Stimulated activated CD4-positive, alpha-beta T cell treated with anti-CD3 and anti-CD28 coated beads, Interleukin-2, amount 100 ng/mL, for 4 hours (primary cell): Measurements from ENCODE around the gene CDHR4.
"Not testable (repeated sequence)": the region's sequence is repeated elsewhere in the genome, so short reads cannot be mapped to it uniquely, and the experiment has no call there.

ENCODE experiments used
- DNase-seq: peaks from one replicate; pipeline ENCODE4 v3.0.0-alpha.2; 2020; ENCODE audit warnings: low read depth

The CDHR4 gene

DNA sequence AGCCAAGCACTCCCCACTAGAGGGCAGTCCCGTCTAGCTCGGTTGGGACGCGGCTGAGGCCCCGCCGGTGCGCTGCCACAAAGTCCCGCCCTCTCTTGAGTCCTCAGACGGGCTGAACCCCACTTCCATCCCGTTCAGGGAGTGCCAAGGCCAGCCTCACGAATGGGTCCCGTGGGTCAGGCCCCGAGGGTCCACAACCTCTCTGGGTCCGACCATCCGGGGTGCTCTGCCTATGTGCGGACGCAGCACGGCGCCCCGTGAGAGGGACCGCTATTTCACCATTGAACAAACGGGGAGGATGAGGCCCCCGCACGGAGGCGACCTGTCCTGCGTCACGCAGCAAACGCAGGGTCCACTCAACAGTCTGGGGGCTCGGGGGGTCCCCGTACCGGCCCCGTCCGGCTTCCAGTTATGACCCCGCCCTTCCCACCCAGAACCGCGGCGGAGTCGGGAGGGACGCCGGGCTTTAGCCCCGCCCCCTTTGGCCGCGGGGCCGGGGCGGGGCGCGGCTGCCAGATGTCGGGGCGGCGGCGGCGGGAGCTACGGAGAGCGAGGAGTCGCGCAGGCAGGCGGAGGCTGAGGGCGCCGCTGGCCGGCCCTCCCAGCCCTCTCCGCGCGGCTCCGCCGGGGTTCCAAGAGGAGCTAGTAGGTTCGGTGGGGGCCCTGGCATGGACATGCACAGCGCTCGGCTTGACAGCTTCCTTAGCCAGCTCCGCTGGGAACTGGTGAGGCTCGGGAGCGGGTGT lies 3.2 kb upstream of the CDHR4 start, which contains the start of gene INKA1:
TSS of gene INKA1 (plus strand) at position 543 of the 746 bp plus-strand sequence. CDS start at position 675, 132 bp downstream.
- DNase-seq, result peak; percentile 82

- no peak for DNase-seq
These were observed 1.5 kb upstream of the CDHR4 start for GRCh38 chr3:49801160-49801559.

DNA sequence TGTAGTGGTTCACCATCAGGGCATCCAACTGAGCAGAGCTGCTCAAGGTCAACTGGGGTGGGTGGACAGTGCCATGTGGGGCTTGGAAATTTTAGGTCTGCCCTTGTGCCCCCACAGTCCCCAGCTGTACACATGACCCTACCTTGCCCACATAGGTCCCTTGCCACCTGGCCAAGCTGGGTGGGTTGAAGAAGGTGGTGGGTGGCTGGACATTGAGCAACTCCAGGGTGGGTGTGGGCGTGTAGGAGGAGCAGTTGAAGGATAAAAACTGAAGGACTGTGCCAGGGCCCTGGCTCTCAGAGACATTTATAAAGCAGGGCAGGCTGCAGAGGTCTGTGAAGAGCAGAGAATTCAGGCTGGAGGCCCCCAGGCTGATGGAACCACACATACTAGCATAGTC lies 568 bp downstream of the CDHR4 start:
- DNase-seq, result no peak

DNA sequence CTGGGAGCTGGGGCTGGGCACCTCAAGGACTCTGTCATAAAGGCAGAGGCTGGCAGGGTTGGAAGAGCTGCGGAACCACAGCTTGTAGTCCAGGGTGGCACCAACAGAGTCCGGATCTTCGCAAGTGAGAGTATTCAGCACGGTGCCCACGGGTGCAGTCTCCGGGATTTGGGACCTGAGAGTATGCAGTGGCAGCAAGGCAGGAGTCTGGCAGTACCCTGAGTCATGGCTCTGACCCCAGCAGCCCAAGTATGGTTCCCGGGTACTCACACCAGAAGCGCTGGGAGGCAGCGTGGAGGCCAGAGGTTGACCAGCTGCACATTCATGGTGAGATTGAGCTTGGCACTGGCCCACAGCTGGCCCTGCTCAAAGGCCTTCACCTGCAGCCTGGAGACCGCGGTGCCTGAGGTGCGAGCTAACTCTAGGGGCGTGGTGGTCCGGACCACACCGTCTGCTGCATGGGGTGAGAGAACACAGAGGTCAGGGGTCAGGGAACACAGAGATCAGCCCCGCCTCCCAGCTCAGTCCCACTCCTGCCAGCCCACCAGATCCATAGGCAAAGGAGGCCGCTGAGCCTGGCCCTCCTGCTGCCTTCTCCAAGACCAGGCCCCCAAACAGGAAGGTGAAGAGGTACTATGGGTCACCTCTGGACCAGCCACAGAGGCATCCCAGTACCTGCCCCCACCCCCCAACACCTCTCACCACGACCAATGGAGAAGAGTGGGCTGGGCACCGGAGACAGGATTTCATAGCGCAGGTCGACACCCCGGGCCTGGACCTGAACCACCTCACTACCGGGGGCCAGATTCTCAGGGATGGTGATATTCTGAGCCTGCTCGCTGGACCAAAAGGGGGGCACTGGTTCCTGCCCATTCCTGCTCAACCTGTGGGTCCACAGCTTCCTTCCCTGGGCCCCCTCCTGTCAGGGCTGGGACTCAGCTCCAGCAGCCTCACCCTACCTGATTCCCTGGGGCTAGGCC lies 4.5 kb downstream of the CDHR4 start:
- no peak for DNase-seq

GRCh38 chr3:49794431-49794830 lies 5.2 kb downstream of the CDHR4 start:
- no peak for DNase-seq

GRCh38 chr3:49793486-49794085 lies 6.1 kb downstream of the CDHR4 start:
- no peak for DNase-seq

DNA sequence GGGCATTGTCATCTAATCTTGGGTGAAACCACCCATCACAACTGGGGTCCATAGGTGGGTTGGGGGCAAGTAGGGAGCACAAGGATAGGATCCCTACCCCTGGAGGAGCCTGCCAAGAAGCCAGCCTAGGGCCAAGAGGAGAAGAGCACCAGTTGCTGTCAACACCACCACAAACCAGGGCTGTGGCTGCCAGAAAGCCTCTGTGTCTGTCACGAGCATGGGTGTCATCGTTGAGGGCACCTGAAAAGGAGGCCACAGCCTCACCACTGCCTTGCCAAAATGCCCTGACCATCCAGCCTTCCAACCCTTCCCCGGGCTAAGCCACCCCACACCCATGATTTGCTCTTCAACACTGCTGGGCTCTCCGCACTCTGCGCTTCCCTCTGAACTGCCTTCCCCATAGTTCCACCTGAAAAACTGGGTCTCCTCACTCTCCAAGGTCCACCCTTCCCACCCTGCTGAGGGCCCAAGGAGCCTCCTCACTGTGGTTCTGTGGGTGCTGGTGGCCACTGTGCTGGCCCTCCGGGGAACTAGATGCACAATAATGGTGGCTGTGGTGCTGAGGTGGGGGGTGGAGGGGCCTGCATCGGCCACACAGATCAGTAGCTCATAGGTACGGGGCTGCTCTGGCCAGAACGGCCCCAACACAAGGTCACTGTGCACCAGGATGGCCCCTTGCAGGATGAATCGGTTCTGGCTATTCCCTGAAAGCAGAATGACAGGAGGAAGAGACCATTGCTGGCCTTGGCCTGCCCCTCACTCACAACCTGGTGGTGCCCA lies 7.1 kb downstream of the CDHR4 start:
- no peak for DNase-seq

GRCh38 chr3:49791571-49791970 lies 8.1 kb downstream of the CDHR4 start:
- DNase-seq, result no peak

DNA sequence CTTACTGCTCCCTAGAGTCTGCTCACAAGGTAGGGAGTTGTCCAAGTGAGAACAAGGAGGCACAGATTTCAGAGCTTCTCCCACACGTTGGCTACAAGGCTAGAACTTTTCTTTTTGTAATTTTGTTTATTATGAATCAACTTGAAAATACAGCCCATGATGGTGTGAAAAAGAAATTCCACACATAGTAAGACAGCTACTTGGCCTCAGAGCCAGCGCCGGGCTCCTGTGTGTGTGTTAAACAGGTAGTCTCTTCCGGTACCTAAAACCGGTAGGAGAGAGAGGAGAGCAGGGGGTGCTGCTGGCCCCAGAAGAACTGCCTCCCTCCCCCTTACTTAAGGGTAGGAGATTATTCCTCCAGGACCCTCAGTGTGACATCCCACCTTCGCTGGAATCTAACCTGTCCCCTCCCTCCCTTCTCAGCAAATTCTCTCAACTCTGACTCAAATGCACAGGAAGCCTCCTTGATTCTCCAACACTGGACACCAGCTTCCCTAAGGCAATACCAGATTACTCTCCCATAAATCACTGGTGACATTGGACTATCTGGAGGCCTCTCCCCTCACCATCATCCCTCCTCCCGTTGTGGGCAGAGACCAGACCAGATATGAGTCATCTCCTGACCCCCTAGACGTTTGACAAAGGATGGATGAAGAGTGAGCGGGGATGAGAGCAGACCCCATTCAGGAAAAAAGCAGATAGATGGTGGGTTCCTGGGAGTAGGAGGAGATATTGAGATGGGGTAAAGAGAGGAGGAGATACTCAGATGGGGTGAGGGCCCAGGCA lies 8.9 kb downstream of the CDHR4 start:
- DNase-seq, result no peak

DNA sequence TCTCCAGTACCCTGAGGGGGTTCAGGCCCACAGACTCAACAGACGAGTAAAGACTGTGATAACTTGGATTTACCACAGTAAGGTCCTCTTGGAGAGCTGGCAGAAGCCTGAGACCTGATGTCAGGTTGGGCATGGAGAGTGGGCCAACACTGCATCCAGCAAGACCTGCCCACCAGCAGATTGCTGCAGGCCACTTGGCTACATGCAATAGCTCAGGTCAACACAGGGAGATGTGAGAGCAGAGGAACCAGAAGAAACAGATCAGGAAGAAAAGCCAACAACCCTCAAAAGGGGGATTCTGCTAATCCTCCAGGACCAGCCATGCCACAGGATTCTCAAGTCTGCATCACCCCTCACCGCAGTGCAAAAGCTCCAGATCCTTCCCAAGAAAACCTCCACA lies 11.6 kb downstream of the CDHR4 start:
- DNase-seq, result no peak

- DNase-seq, result no peak
These were observed 12.1 kb downstream of the CDHR4 start for GRCh38 chr3:49787536-49787935.

DNA sequence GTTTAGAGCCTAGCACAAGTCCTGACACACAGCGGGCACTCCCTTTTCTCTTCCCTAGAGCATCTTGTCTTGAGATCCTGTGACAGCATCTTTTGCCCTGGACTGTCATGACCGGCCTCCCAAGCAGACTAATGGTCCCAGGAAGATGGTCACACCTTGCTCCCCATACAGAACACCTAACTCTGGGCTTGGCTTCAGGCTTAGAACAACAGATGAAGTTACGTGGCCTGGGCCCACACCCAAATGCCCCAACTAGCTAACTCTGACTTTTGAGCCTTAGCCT lies 12.6 kb downstream of the CDHR4 start:
- no peak for DNase-seq

- peak; percentile 100 for DNase-seq
These were observed 13.1 kb downstream of the CDHR4 start, which contains the start of gene IP6K1 for GRCh38 chr3:49786357-49787181. IP6K1 (minus strand) TSS chr3:49786542; CDS start chr3:49748040, 38,502 bp downstream.

GRCh38 chr3:49785565-49786356 lies 13.9 kb downstream of the CDHR4 start:
- DNase-seq, result no peak

DNA sequence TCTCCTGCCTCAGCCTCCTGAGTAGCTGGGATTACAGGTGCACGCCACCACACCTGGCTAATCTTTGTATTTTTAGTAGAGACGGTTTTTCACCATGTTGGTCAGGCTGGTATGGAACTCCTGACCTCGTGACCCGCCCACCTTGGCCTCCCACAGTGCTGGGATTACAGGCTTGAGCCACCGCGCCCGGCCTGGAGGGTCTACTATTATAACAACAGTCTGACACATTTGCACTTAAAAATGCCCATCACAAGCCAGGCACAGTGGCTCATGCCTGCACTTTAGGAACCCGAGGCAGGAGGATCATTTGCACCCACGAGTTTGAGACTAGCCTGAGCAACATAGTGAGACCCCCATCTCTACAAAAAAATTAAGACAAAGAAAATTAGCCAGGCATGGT lies 17.4 kb downstream of the CDHR4 start:
- not testable (repeated sequence) for DNase-seq

DNA sequence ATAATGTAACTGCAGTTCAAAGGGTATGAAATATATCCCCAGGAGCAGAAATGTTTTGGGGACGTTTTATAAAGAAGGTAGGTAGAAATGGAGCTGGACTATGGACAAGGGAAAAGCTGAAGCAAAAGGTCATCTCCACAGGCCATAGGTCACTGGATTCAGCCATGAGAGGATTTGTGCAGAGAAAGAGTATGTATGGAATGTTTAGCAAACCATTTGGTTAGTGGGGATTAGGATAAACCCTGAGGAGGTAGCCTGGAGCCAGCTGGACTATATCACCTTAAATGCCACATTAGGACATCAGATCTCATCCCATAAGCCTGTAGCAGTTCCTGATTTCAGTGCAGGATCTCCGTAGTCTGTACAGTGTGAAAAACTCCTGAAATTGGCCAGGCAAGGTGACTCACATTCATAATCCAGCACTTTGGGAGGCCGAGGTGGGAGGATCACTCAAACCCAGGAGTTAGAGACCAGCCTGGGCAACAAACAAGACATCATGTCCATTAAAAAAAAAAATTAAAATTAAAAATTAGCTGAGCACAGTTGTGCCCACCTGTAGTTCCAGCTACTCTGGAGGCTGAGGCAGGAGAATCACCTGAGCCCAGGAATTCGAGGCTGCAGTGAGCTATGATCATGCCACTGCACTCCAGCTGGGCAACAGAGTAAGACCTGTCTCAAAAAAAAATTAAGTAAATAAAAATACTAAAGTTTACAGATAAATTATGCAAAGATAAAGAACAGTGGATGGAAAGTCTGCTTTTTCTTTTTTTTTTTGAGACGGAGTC lies 18.1 kb downstream of the CDHR4 start:
- DNase-seq, result no peak

DNA sequence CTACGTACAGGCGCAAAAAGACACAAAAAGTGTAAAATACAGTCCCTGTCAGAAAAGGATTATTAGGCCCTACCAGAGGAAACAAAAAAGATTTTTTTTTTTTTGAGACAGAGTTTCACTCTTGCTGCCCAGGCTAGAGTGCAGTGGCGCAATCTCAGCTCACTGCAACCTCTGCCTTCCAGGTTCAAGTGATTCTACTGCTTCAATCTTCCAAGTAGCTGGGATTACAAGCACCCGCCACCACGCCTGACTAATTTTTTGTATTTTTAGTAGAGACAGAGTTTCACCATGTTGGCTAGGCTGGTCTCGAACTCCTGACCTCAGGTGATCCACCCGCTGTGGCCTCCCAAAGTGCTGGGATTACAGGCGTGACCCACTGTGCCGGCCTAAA lies 18.7 kb downstream of the CDHR4 start:
- not testable (repeated sequence) for DNase-seq
